ENCODE results near the gene CRYZL1. TPM values are rescaled to one million over a fixed set of nuclear protein-coding genes. Genes with fewer than 3 reads are reported as not detected.
A peak's percentile ranks its signal among the peaks of the same experiment; 100 is the strongest.

The CRYZL1 gene
- polyA plus RNA-seq, 3 donors, result 25.9 to 30.6 (median 26.1) TPM

DNA sequence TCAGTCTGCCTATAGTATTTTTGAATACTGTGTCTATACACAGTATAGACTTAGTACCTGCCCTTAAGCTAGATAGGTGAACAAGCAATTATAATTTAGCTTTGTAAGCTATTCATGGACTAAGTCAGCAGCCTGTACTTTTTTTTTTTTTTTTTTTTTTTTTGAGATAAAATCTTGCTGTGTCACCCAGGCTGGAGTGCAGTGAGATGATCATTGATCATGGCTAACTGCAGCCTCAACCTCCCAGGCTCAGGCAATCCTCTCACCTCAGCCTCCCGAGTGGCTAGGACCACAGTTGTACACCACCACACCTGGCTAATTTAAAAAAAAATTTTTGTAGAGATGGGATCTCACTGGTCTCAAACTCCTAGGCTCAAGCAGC, 18.0 kb upstream of the CRYZL1 start:
- no peaks in the 10 kb centered on the region for H4K20me1 ChIP-seq (ENCODE audit: insufficient read depth, low read length)
- no CpG with 5 or more reads among the region's 1 CpG for WGBS (ENCODE audit: insufficient coverage)
- no peak overlapping the region for H3K4me2 ChIP-seq (replicated peaks; ENCODE audit: extremely low read depth, low read length, poor library complexity, severe bottlenecking)
- intact Hi-C loops (cut with micrococcal nuclease), result no loop called here
- Mint-ChIP-seq H3K36me3 (peaks cover 4 to 6% of the 10 kb centered on the region in 2 donors), H3K27ac (no peak overlapping the region), H3K4me1 (peaks cover 29% of the 10 kb centered on the region), H3K9me3 (peaks cover 0 to 10% (median 6%) of the 10 kb centered on the region in 7 donors), H3K4me3 (no peak overlapping the region), H3K27me3 (ENCODE audit: low read depth in 3 of 3) (peaks cover 0 to 5% (median 0%) of the 10 kb centered on the region in 3 donors)
- DNase-seq, result no peak
- H3K9ac ChIP-seq (ENCODE audit: insufficient read depth, low read length, poor library complexity, severe bottlenecking), result no peak overlapping the region
- no peaks in the 10 kb centered on the region for H3K36me3 ChIP-seq (replicated peaks in 1 of 2; ENCODE audit: control insufficient read depth in 1 of 2, insufficient read depth in 2 of 2, low read length in 2 of 2)
- peaks cover 32 to 34% of the 10 kb centered on the region in 2 donors for H3K4me1 ChIP-seq (ENCODE audit: control insufficient read depth in 1 of 2, insufficient read depth in 2 of 2, low read length in 2 of 2)
- no peak overlapping the region for H3K27ac ChIP-seq (ENCODE audit: low read depth in 1 of 2, low read length in 2 of 2)
- TF ChIP-seq, protein P1, sequence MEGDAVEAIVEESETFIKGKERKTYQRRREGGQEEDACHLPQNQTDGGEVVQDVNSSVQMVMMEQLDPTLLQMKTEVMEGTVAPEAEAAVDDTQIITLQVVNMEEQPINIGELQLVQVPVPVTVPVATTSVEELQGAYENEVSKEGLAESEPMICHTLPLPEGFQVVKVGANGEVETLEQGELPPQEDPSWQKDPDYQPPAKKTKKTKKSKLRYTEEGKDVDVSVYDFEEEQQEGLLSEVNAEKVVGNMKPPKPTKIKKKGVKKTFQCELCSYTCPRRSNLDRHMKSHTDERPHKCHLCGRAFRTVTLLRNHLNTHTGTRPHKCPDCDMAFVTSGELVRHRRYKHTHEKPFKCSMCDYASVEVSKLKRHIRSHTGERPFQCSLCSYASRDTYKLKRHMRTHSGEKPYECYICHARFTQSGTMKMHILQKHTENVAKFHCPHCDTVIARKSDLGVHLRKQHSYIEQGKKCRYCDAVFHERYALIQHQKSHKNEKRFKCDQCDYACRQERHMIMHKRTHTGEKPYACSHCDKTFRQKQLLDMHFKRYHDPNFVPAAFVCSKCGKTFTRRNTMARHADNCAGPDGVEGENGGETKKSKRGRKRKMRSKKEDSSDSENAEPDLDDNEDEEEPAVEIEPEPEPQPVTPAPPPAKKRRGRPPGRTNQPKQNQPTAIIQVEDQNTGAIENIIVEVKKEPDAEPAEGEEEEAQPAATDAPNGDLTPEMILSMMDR (IDR thresholded peaks at IDR 0.05), result no peak
- H3K27me3 ChIP-seq (ENCODE audit: control insufficient read depth in 2 of 2, insufficient read depth in 2 of 2, low read length in 2 of 2), result no peaks in the 10 kb centered on the region
- H3K4me3 ChIP-seq (replicated peaks in 1 of 3; ENCODE audit: low read depth in 2 of 3, low read length in 3 of 3), result no peak overlapping the region
- H3K9me3 ChIP-seq (replicated peaks in 1 of 2; ENCODE audit: control insufficient read depth in 1 of 2, insufficient read depth in 1 of 2, low read length in 2 of 2), result no peaks in the 10 kb centered on the region
- H3K79me2 ChIP-seq (ENCODE audit: insufficient read depth, low read length), result peaks cover 23% of the 10 kb centered on the region
- no peak overlapping the region for H2AFZ ChIP-seq (ENCODE audit: insufficient read depth, low read depth, low read length, poor library complexity, severe bottlenecking)

DNA sequence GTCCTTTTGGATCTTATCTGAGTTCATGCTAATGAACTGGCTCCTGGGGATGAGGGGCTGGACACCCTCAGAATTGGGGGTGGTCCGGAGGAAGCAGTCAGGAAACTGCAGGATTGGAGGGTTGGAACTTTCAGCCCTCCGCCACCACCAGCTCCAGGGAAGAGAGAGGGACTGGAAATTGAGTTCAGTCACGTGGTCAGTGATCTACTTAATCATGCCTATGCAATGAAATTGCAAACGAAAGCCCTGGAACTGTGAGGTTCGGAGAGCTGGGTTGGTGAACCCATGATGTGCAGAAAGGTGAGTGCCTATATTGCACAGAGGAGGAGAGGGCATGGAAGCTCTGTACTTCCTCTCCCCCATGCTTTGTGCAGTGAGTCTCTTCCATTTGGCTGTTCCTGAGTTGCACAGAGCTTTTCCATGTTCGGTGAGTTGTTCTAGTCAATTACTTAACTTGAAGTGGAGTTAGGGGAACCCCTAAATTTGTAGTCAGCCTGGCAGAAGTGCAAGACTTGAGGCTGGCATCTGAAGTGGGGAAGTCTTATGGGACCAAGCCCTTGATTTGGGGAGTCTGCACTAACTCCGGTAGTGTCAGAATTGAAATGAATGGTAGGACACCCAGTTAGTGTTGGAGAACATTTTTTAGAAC, 17.5 kb upstream of the CRYZL1 start:
- H3K4me3 ChIP-seq (replicated peaks in 1 of 3; ENCODE audit: low read depth in 2 of 3, low read length in 3 of 3), result no peak overlapping the region
- DNase-seq, result no peak
- WGBS (ENCODE audit: insufficient coverage), result 89% methylated on average over 4 of the region's 7 CpGs
- Mint-ChIP-seq H3K4me3 (no peak overlapping the region), H3K27me3 (ENCODE audit: low read depth in 3 of 3) (peaks cover 0 to 6% (median 0%) of the 10 kb centered on the region in 3 donors), H3K36me3 (peaks cover 5 to 6% of the 10 kb centered on the region in 2 donors), H3K27ac (peak overlapping the region in 1 of 7 donors; percentile 17), H3K4me1 (peaks cover 32% of the 10 kb centered on the region), H3K9me3 (peaks cover 0 to 10% (median 6%) of the 10 kb centered on the region in 7 donors)
- no peak overlapping the region for H3K4me2 ChIP-seq (replicated peaks; ENCODE audit: extremely low read depth, low read length, poor library complexity, severe bottlenecking)
- H2AFZ ChIP-seq (ENCODE audit: insufficient read depth, low read depth, low read length, poor library complexity, severe bottlenecking), result no peak overlapping the region
- H3K27me3 ChIP-seq (ENCODE audit: control insufficient read depth in 2 of 2, insufficient read depth in 2 of 2, low read length in 2 of 2), result no peaks in the 10 kb centered on the region
- no peaks in the 10 kb centered on the region for H3K36me3 ChIP-seq (replicated peaks in 1 of 2; ENCODE audit: control insufficient read depth in 1 of 2, insufficient read depth in 2 of 2, low read length in 2 of 2)
- no peak overlapping the region for H3K9ac ChIP-seq (ENCODE audit: insufficient read depth, low read length, poor library complexity, severe bottlenecking)
- peaks cover 18% of the 10 kb centered on the region for H3K79me2 ChIP-seq (ENCODE audit: insufficient read depth, low read length)
- H3K27ac ChIP-seq (ENCODE audit: low read depth in 1 of 2, low read length in 2 of 2), result no peak overlapping the region
- H4K20me1 ChIP-seq (ENCODE audit: insufficient read depth, low read length), result no peaks in the 10 kb centered on the region
- intact Hi-C loops (cut with micrococcal nuclease), result no loop called here
- no peaks in the 10 kb centered on the region for H3K9me3 ChIP-seq (replicated peaks in 1 of 2; ENCODE audit: control insufficient read depth in 1 of 2, insufficient read depth in 1 of 2, low read length in 2 of 2)
- TF ChIP-seq, protein P1 (IDR thresholded peaks at IDR 0.05), result no peak
- H3K4me1 ChIP-seq (ENCODE audit: control insufficient read depth in 1 of 2, insufficient read depth in 2 of 2, low read length in 2 of 2), result peaks cover 35 to 37% of the 10 kb centered on the region in 2 donors
